Panc1 (cell line): Measurements from ENCODE around the gene KRT84. TPM values are rescaled to one million over a fixed set of nuclear protein-coding genes. Genes with fewer than 3 reads are reported as not detected.

Experiments
- ATAC-seq: fragments of 200-7000 bp; cut with Tn5 transposase; 2 replicates; pipeline ENCODE4 v1.9.1; 2020; ENCODE audit warnings: mild to moderate bottlenecking, moderate library complexity
- BruUV-seq: library from RNA; stranded (reverse); fragments of 400-500 nt; replicated peaks from 2 replicates; lab custom pipeline; 2021; lab: Mats Ljungman, UMichigan
- CTCF ChIA-PET: fragments of 300-600 bp; sonication (Branson Sonifier 250); formaldehyde crosslinking; loops from one replicate; lab custom pipeline; 2022; ENCODE audit warnings: antibody characterized with exemption; lab: Charles Lee
- POLR2A ChIA-PET: fragments of 300-600 bp; sonication (Branson Sonifier 250); formaldehyde crosslinking; loops from one replicate; lab custom pipeline; 2022; ENCODE audit warnings: antibody characterized with exemption; lab: Charles Lee
- DNase-seq: peaks from one replicate; pipeline ENCODE4 v3.0.0-alpha.2; 2010; ENCODE audit warnings: low read depth, low spot score
- H3K27ac ChIP-seq: 2 replicates; pipeline ENCODE4 v1.5.1; 2011; ENCODE audit warnings: mild to moderate bottlenecking, low read length, inconsistent platforms
- H3K27me3 ChIP-seq: fragments of 200-500 bp; sonication (Bioruptor generic); 2 replicates; pipeline ENCODE4 v1.6.0; 2014; ENCODE audit warnings: low read length, inconsistent platforms; ENCODE audit not compliant: control insufficient read depth, insufficient read depth
- H3K36me3 ChIP-seq: fragments of 200-500 bp; sonication (Bioruptor generic); 2 replicates; pipeline ENCODE4 v1.5.1; 2014; ENCODE audit warnings: inconsistent platforms, mild to moderate bottlenecking, low read length, moderate library complexity; ENCODE audit not compliant: control insufficient read depth, insufficient read depth
- H3K4me1 ChIP-seq: 2 replicates; pipeline ENCODE4 v1.5.1; 2011; ENCODE audit warnings: inconsistent platforms, mild to moderate bottlenecking, low read length, moderate library complexity; ENCODE audit not compliant: control insufficient read depth, insufficient read depth
- H3K4me3 ChIP-seq, 2 experiments: 2 replicates each; pipeline ENCODE4 v1.5.1; 2011 to 2012; ENCODE audit warnings: low read depth in 2 of 2, low read length in 2 of 2, mild to moderate bottlenecking in 2 of 2, inconsistent platforms in 1 of 2, moderate library complexity in 1 of 2
- H3K9me3 ChIP-seq: fragments of 200-500 bp; sonication (Bioruptor generic); 2 replicates; pipeline ENCODE4 v1.5.1; 2014; ENCODE audit warnings: low read depth, mild to moderate bottlenecking, inconsistent platforms, low read length, moderate library complexity; ENCODE audit not compliant: control insufficient read depth, insufficient read depth
- POLR2AphosphoS5 ChIP-seq: IDR thresholded peaks from 2 replicates; pipeline ENCODE4 v1.6.1; 2012; ENCODE audit warnings: mild to moderate bottlenecking, low read depth, low read length, moderate library complexity
- SIN3A ChIP-seq: IDR thresholded peaks from 2 replicates; pipeline ENCODE4 v1.6.1; 2012; ENCODE audit warnings: low read depth, mild to moderate bottlenecking, low read length, moderate library complexity, borderline replicate concordance; ENCODE audit not compliant: insufficient read depth
- TCF7L2 ChIP-seq: IDR thresholded peaks from 2 replicates; pipeline ENCODE4 v1.6.1; 2011; ENCODE audit warnings: mild to moderate bottlenecking, low read depth, low read length, inconsistent platforms
- in situ Hi-C: cut with HindIII; loops from 2 replicates; pipeline ENCODE4 v1.10.0; 2016; ENCODE audit warnings: low sequenced_read_pairs, low pct_unique_long_range_greater_than_20kb
- intact Hi-C: fragments of 100-400 bp; cut with micrococcal nuclease; formaldehyde crosslinking; loops from one replicate; pipeline ENCODE4 v1.10.0; 2022; ENCODE audit not compliant: unreplicated experiment
- total RNA-seq: library from RNA; stranded (reverse); gene quantifications from one replicate; pipeline ENCODE4 v1.2.1, GENCODE V29; 2021; ENCODE audit not compliant: unreplicated experiment
- TF ChIP-seq, protein P1 (sequence below), 2 experiments: IDR thresholded peaks; 2 replicates each; pipeline ENCODE4 v1.6.1; 2011 to 2012; ENCODE audit warnings: low read depth in 2 of 2, control low read depth in 1 of 2, low read length in 1 of 2, mild to moderate bottlenecking in 1 of 2, moderate library complexity in 1 of 2; ENCODE audit not compliant: insufficient read depth in 1 of 2
- TF ChIP-seq, protein P2 (sequence below): fragments of 450-650 bp; IDR thresholded peaks from 2 replicates; pipeline ENCODE4 v1.5.1; 2017; ENCODE audit warnings: mild to moderate bottlenecking

Gene KRT84
- total RNA-seq, 1 experiment from 2014 or later, result not detected

DNA sequence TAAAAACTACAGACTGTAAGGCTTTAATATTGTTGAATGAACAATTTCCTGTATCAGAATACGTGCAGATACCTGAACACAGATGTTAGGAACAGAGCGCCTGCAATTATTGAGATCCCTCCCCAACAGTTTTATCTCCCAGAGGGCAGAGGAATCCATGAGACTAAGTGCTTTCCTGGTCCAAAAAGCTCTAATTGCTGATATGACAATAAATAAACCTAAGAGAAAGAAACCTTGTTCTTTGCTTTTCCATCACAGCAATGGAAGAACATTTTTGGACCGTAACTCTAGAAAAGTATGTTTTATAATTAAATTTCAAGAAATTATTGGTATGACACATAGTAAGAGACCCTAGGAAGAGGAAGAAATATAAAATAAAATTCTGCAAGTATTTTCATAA, 51.3 kb downstream of the KRT84 start:
- H3K4me1 ChIP-seq, result no peaks in the 10 kb centered on the region
- DNase-seq (no peak), ATAC-seq (no peak)
- intact Hi-C loops (no loop called here), in situ Hi-C loops (no loop called here)
- ChIA-PET CTCF (no interaction called here), POLR2A (no interaction called here)
- no peaks in the 10 kb centered on the region for H3K27me3 ChIP-seq
- TF ChIP-seq TCF7L2 (no peak), SIN3A (no peak), POLR2AphosphoS5 (no peak)
- TF ChIP-seq, protein P1, sequence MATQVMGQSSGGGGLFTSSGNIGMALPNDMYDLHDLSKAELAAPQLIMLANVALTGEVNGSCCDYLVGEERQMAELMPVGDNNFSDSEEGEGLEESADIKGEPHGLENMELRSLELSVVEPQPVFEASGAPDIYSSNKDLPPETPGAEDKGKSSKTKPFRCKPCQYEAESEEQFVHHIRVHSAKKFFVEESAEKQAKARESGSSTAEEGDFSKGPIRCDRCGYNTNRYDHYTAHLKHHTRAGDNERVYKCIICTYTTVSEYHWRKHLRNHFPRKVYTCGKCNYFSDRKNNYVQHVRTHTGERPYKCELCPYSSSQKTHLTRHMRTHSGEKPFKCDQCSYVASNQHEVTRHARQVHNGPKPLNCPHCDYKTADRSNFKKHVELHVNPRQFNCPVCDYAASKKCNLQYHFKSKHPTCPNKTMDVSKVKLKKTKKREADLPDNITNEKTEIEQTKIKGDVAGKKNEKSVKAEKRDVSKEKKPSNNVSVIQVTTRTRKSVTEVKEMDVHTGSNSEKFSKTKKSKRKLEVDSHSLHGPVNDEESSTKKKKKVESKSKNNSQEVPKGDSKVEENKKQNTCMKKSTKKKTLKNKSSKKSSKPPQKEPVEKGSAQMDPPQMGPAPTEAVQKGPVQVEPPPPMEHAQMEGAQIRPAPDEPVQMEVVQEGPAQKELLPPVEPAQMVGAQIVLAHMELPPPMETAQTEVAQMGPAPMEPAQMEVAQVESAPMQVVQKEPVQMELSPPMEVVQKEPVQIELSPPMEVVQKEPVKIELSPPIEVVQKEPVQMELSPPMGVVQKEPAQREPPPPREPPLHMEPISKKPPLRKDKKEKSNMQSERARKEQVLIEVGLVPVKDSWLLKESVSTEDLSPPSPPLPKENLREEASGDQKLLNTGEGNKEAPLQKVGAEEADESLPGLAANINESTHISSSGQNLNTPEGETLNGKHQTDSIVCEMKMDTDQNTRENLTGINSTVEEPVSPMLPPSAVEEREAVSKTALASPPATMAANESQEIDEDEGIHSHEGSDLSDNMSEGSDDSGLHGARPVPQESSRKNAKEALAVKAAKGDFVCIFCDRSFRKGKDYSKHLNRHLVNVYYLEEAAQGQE (IDR thresholded peaks at IDR 0.05; ENCODE audit: insufficient read depth in 1 of 2, low read depth in 2 of 2, low read length in 1 of 2), result no peak
- TF ChIP-seq, protein P2, sequence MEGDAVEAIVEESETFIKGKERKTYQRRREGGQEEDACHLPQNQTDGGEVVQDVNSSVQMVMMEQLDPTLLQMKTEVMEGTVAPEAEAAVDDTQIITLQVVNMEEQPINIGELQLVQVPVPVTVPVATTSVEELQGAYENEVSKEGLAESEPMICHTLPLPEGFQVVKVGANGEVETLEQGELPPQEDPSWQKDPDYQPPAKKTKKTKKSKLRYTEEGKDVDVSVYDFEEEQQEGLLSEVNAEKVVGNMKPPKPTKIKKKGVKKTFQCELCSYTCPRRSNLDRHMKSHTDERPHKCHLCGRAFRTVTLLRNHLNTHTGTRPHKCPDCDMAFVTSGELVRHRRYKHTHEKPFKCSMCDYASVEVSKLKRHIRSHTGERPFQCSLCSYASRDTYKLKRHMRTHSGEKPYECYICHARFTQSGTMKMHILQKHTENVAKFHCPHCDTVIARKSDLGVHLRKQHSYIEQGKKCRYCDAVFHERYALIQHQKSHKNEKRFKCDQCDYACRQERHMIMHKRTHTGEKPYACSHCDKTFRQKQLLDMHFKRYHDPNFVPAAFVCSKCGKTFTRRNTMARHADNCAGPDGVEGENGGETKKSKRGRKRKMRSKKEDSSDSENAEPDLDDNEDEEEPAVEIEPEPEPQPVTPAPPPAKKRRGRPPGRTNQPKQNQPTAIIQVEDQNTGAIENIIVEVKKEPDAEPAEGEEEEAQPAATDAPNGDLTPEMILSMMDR, result no peak
- H3K36me3 ChIP-seq, result no peaks in the 10 kb centered on the region
- no peak overlapping the region for H3K27ac ChIP-seq
- H3K9me3 ChIP-seq, result no peaks in the 10 kb centered on the region
- BruUV-seq, result no TSS peak
- no peak overlapping the region for H3K4me3 ChIP-seq

DNA sequence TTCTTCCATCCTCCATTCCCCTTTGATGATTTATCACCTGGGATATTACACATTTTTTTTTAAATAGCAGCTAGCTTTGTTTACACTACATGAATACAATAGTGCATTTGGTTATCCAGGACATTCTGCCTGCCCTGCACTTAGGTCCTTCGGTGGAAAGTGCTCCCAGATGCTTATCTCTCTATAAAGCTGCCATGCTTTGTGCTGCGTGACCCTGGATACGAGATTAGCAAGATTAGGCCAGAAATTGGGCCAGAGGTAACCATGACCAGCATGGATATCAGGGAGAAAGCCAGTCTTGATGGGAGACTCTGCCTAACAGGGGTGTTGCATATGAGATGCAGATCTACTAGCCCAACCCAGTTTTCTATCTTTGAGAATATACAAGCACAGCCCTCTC, 52.1 kb downstream of the KRT84 start:
- CTCF ChIA-PET, result interaction anchor here (0.5 to 1.1 kb wide), 2 partner anchors 9 to 533 kb away, joined by 3 to 4 read pairs; no protein-coding TSS in a partner anchor
- no peaks in the 10 kb centered on the region for H3K4me1 ChIP-seq
- POLR2A ChIA-PET, result no interaction called here
- H3K27ac ChIP-seq, result no peak overlapping the region
- BruUV-seq, result no TSS peak
- no peaks in the 10 kb centered on the region for H3K9me3 ChIP-seq
- TF ChIP-seq, protein P2, result no peak
- TF ChIP-seq, protein P1 (IDR thresholded peaks at IDR 0.05; ENCODE audit: insufficient read depth in 1 of 2, low read depth in 2 of 2, low read length in 1 of 2), result no peak
- TF ChIP-seq SIN3A, result no peak
- TF ChIP-seq TCF7L2, result no peak
- TF ChIP-seq POLR2AphosphoS5, result no peak
- no peak overlapping the region for H3K4me3 ChIP-seq
- no peaks in the 10 kb centered on the region for H3K36me3 ChIP-seq
- intact Hi-C loops (no loop called here), in situ Hi-C loops (no loop called here)
- ATAC-seq (no peak), DNase-seq (no peak)
- H3K27me3 ChIP-seq, result no peaks in the 10 kb centered on the region
